T-cell (primary cell): Measurements from ENCODE around the gene ETNK2. TPM values are rescaled to one million over a fixed set of nuclear protein-coding genes. Genes with fewer than 3 reads are reported as not detected.
"Not testable (repeated sequence)": the region's sequence is repeated elsewhere in the genome, so short reads cannot be mapped to it uniquely, and the experiment has no call there.

ENCODE experiments used
- ATAC-seq, 4 experiments: fragments of 200-7000 bp in 3 of 4; fragments of 150-1000 bp in 1 of 4; cut with Tn5 transposase; replicated peaks in 1 of 4; 1 replicate in 3 of 4; 2 replicates in 1 of 4; pipeline ENCODE4 v1.10.0; 2021; ENCODE audit warnings: moderate library complexity in 3 of 4, mild to moderate bottlenecking in 2 of 4, moderate number of reproducible peaks in 1 of 4
- CTCF ChIA-PET, 2 donors: fragments of 300-600 bp; sonication (Branson Sonifier 250); formaldehyde crosslinking; loops; one replicate each; lab custom pipeline; 2022; ENCODE audit warnings: antibody characterized with exemption in 2 of 2; lab: Charles Lee
- POLR2A ChIA-PET, 2 donors: fragments of 300-600 bp; sonication (Branson Sonifier 250); formaldehyde crosslinking; loops; one replicate each; lab custom pipeline; 2022; ENCODE audit warnings: antibody characterized with exemption in 2 of 2; lab: Charles Lee
- DNase-seq, 35 experiments: peaks; one replicate each; pipeline versions ENCODE4 v3.0.0 to v3.0.0-alpha.2; 2013 to 2023
- H3K27ac ChIP-seq: one replicate; pipeline ENCODE4 v1.5.1; 2013; ENCODE audit warnings: low read length
- H3K27me3 ChIP-seq, 2 experiments: replicated peaks in 1 of 2; 1 replicate in 1 of 2; 2 replicates in 1 of 2; pipeline versions ENCODE4 v1.6.1 to v1.7.0; 2013; ENCODE audit warnings: low read length in 1 of 2, mixed read lengths in 1 of 2; ENCODE audit not compliant: control insufficient read depth in 2 of 2, insufficient read depth in 2 of 2; ENCODE audit errors: extremely low read depth in 1 of 2
- H3K36me3 ChIP-seq, 2 donors: 1 replicate in 1 of 2; 2 replicates in 1 of 2; pipeline versions ENCODE4 v1.6.1 to v1.7.0; 2013; ENCODE audit warnings: low read length in 1 of 2; ENCODE audit not compliant: control insufficient read depth in 2 of 2, insufficient read depth in 1 of 2; ENCODE audit errors: extremely low read depth in 1 of 2
- H3K4me1 ChIP-seq, 2 experiments: 1 replicate in 1 of 2; 2 replicates in 1 of 2; pipeline versions ENCODE4 v1.6.1 to v1.7.0; 2013; ENCODE audit warnings: low read length in 2 of 2, mixed read lengths in 1 of 2; ENCODE audit not compliant: insufficient read depth in 2 of 2, control insufficient read depth in 1 of 2; ENCODE audit errors: extremely low read depth in 1 of 2
- H3K4me3 ChIP-seq, 2 donors: 1 replicate in 1 of 2; 2 replicates in 1 of 2; pipeline versions ENCODE4 v1.5.1 to v1.7.0; 2013; ENCODE audit warnings: mild to moderate bottlenecking in 2 of 2, low read length in 1 of 2, moderate library complexity in 1 of 2; ENCODE audit not compliant: control insufficient read depth in 1 of 2; ENCODE audit errors: extremely low read depth in 1 of 2
- H3K9me3 ChIP-seq: 2 replicates; pipeline ENCODE4 v1.7.0; 2013
- H3K27ac Mint-ChIP-seq, 2 donors: one replicate each; pipeline ENCODE4 v1.8.0; 2020 to 2021; ENCODE audit warnings: mild to moderate bottlenecking in 2 of 2, mixed read lengths in 2 of 2
- H3K27me3 Mint-ChIP-seq, 2 donors: one replicate each; pipeline ENCODE4 v1.8.0; 2021 to 2022; ENCODE audit warnings: mixed read lengths in 2 of 2
- H3K36me3 Mint-ChIP-seq: one replicate; pipeline ENCODE4 v1.8.0; 2021; ENCODE audit warnings: mixed read lengths
- H3K4me1 Mint-ChIP-seq, 3 donors: one replicate each; pipeline ENCODE4 v1.8.0; 2020 to 2022; ENCODE audit warnings: mixed read lengths in 3 of 3, mild to moderate bottlenecking in 1 of 3
- H3K4me3 Mint-ChIP-seq, 3 donors: one replicate each; pipeline ENCODE4 v1.8.0; 2020 to 2022; ENCODE audit warnings: mild to moderate bottlenecking in 3 of 3, mixed read lengths in 3 of 3, moderate library complexity in 3 of 3
- H3K9me3 Mint-ChIP-seq, 3 donors: one replicate each; pipeline ENCODE4 v1.8.0; 2020 to 2022; ENCODE audit warnings: mixed read lengths in 3 of 3
- WGBS: methylation state at CpG from one replicate; pipeline ENCODE4 v1.1.5; 2013; ENCODE audit warnings: missing lambda C conversion rate; ENCODE audit not compliant: insufficient coverage; 5-methylcytosine and 5-hydroxymethylcytosine counted together
- total RNA-seq, 35 experiments: library from RNA in 6 of 35; stranded (reverse) in 6 of 35; fragments of 120-200 nt in 1 of 35; gene quantifications; one replicate each; pipeline versions ENCODE4 v1.2.1 to v1.2.4 and lab custom pipeline; 2013 to 2026

ETNK2 gene
- total RNA-seq, 5 donors from 2014 or later (not counting 1 experiment from before 2014, with no cell fraction given), result 3.4 to 11.1 (median 4.2) TPM

DNA sequence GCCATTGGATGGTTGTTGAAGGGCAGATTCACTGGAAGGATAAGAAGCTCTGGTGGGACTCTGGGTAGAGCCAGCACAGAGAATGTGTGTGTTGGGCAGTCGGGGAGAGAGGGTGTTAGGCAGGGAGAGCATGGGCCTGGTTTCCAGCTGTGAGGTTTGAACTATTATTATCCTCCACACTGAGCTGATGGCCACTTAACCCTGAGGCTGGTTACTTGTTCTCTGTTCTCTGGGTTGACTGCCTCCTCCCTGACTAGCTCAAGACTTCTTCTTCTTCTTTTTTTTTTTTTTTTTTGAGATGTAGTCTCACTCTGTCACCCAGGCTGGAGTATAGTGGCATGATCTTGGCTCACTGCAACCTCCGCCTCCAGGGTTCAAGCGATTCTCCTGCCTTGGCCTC lies 61.7 kb downstream of the ETNK2 start:
- H3K4me3 ChIP-seq, POLR2A ChIA-PET, H3K36me3 ChIP-seq, H3K9me3 ChIP-seq, H3K36me3 Mint-ChIP-seq, H3K27ac ChIP-seq, H3K9me3 Mint-ChIP-seq, ATAC-seq, H3K27me3 Mint-ChIP-seq, CTCF ChIA-PET, DNase-seq, H3K27me3 ChIP-seq, H3K4me3 Mint-ChIP-seq: not testable (repeated sequence)
- H3K4me1 ChIP-seq, result peaks cover 0 to 21% of the 10 kb centered on the region in 2 experiments
- no CpG with 5 or more reads among the region's 3 CpGs for WGBS
- Mint-ChIP-seq H3K4me1 (peaks cover 0 to 25% (median 4%) of the 10 kb centered on the region in 3 donors), H3K27ac (peak overlapping the region in 1 of 2 donors; percentile 32)

DNA sequence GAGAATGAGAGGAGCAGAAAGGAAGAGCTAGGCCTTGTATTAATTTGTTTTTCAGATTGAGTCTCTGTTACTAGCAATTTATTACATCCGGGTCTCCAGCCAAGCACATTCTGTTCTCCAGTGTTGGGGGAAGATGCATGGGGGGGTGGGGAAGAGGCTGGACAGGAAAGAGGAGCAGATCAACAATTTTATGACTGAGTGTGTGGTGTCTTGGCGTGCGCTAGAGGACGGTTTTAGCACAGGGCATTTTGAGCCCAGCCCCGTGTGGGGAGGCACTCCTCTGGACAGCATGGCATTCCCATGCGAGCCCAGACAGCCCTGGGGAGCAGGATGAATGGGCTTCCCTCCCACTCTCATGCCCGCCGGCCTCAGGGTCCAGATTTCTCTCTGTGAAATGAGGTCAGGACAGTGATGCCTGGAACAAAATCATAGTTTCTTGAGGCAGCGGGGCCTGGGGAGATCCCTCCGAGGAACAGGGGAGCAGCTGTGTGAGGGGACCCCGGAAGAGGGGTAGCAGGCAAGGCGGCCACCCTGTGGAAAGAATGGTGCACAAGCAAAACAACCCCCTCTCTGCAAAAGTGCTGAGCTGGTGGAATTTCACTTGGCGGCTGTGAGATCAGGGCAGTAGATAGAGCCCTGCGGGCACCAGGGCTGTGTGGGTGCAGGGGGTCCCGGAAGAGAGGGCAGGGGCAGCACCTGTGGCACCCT lies 62.6 kb downstream of the ETNK2 start:
- H3K4me3 ChIP-seq, result no peak overlapping the region
- H3K27ac Mint-ChIP-seq, result no peak overlapping the region
- ATAC-seq, result no peak
- H3K36me3 ChIP-seq, result no peaks in the 10 kb centered on the region
- peaks cover 0 to 3% of the 10 kb centered on the region in 2 experiments for H3K27me3 ChIP-seq
- 76% methylated on average over 9 of the region's 15 CpGs for WGBS
- H3K36me3 Mint-ChIP-seq, result no peaks in the 10 kb centered on the region
- H3K4me3 Mint-ChIP-seq, result no peak overlapping the region
- H3K4me1 Mint-ChIP-seq, result peaks cover 0 to 25% (median 4%) of the 10 kb centered on the region in 3 donors
- H3K27ac ChIP-seq, result no peak overlapping the region
- no peak for DNase-seq
- peaks cover 0 to 24% of the 10 kb centered on the region in 2 experiments for H3K4me1 ChIP-seq
- POLR2A ChIA-PET, result no interaction called here
- CTCF ChIA-PET, result no interaction called here
- no peaks in the 10 kb centered on the region for H3K9me3 ChIP-seq
- no peaks in the 10 kb centered on the region for H3K9me3 Mint-ChIP-seq
- H3K27me3 Mint-ChIP-seq, result peaks cover 0 to 2% of the 10 kb centered on the region in 2 donors

GRCh38 chr1:204088596-204088995 lies 63.2 kb downstream of the ETNK2 start:
- Histone ChIP-seq H3K4me1 (peaks cover 0 to 25% of the 10 kb centered on the region in 2 experiments), H3K9me3 (no peaks in the 10 kb centered on the region), H3K27ac (no peak overlapping the region), H3K36me3 (no peaks in the 10 kb centered on the region), H3K27me3 (peaks cover 0 to 3% of the 10 kb centered on the region in 2 experiments), H3K4me3 (no peak overlapping the region)
- Mint-ChIP-seq H3K9me3 (no peaks in the 10 kb centered on the region), H3K4me1 (peaks cover 0 to 24% (median 4%) of the 10 kb centered on the region in 3 donors), H3K27ac (no peak overlapping the region), H3K4me3 (no peak overlapping the region), H3K36me3 (no peaks in the 10 kb centered on the region), H3K27me3 (peaks cover 0 to 2% of the 10 kb centered on the region in 2 donors)
- CTCF ChIA-PET, result no interaction called here
- no peak for ATAC-seq
- POLR2A ChIA-PET, result no interaction called here
- WGBS, result 86% methylated on average over 3 of the region's 8 CpGs
- no peak for DNase-seq

DNA sequence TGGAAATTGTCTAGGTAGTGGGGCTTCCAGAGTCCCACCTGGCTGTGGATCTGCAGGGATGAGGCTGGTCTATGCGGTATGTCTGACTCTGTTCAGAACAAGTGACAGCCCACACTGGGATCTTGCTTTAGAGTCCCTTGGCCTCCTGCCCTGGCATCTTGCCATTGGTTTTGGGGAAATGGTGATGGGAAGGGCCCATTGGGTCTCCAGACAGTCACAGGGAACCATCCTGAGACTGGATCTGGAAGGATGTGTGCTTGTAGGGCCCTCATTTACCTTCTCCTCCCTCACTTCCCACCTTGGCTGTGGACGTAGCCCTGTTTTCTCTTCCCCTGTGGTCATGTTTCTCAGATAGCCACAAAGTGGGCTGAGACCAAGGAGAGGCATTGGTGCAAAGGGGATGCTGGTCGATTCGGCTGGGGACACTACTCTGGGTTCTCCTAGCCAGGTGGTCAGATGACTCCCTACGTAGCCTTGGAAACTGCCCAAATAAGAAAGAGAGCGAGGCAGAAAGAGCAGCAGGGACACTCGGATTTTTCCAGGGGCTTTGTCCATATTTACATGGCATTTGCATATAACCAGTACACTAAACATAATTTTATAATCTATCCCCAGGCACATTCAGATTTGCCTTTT lies 63.8 kb downstream of the ETNK2 start:
- Histone ChIP-seq H3K27me3 (peaks cover 0 to 3% of the 10 kb centered on the region in 2 experiments), H3K27ac (peak overlapping the region; percentile 24), H3K36me3 (no peaks in the 10 kb centered on the region), H3K9me3 (no peaks in the 10 kb centered on the region), H3K4me1 (peaks cover 0 to 20% of the 10 kb centered on the region in 2 experiments), H3K4me3 (no peak overlapping the region)
- Mint-ChIP-seq H3K4me3 (no peak overlapping the region), H3K4me1 (peaks cover 0 to 21% (median 4%) of the 10 kb centered on the region in 3 donors), H3K27me3 (peaks cover 0 to 4% of the 10 kb centered on the region in 2 donors), H3K36me3 (no peaks in the 10 kb centered on the region), H3K27ac (peak overlapping the region in 1 of 2 donors; percentile 3), H3K9me3 (no peaks in the 10 kb centered on the region)
- no peak for ATAC-seq
- 89% methylated on average over 4 of the region's 7 CpGs for WGBS
- no peak for DNase-seq
- CTCF ChIA-PET, result no interaction called here
- POLR2A ChIA-PET, result no interaction called here

DNA sequence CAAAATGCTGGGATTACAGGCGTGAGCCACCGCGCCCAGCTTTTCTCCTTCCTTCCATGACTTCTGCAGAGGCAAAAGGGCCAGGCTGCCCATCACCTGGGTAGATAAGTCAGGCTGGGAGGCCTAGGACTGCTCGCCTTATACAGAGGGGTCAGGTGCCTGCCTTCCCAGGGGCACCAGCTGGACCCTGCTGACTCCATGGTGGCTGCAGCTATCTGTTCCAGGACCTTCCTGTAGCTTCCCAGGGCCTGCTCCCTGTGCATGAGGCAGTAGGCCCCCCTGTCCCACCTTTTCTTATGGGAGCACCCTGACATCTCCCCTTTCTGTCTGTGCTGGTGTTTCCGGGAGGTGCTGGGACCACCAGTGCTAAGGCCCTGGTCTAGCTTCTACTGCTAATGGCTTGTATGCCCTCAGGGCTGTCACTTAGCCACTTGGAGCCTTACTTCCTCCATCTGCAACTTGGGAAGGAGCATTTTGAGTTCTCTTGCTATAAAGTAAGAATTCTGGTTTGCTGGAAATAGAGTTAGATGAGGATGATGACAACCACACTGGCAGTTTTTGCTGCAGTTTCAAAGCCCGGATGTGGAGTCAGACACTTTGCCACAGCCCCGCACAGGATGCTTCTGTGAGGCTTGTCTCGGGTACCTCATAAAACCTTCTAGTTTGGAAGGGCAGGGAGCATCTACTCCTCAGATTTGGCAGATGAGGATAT lies 64.5 kb downstream of the ETNK2 start:
- POLR2A ChIA-PET, result no interaction called here
- ATAC-seq (peak in 1 of 4 experiments; percentile 30), DNase-seq (no peak)
- H3K27me3 ChIP-seq, result peaks cover 0 to 5% of the 10 kb centered on the region in 2 experiments
- H3K27ac Mint-ChIP-seq, result peak overlapping the region in 1 of 2 donors; percentile 3
- H3K36me3 Mint-ChIP-seq, result no peaks in the 10 kb centered on the region
- peaks cover 0 to 4% of the 10 kb centered on the region in 2 donors for H3K27me3 Mint-ChIP-seq
- no peaks in the 10 kb centered on the region for H3K9me3 ChIP-seq
- H3K9me3 Mint-ChIP-seq, result no peaks in the 10 kb centered on the region
- CTCF ChIA-PET, result no interaction called here
- no peak overlapping the region for H3K4me3 ChIP-seq
- H3K27ac ChIP-seq, result peak overlapping the region; percentile 24
- no peak overlapping the region for H3K4me3 Mint-ChIP-seq
- H3K4me1 ChIP-seq, result peaks cover 0 to 19% of the 10 kb centered on the region in 2 experiments
- H3K36me3 ChIP-seq, result no peaks in the 10 kb centered on the region
- WGBS, result 77% methylated on average over 5 of the region's 8 CpGs
- peaks cover 0 to 15% (median 4%) of the 10 kb centered on the region in 3 donors for H3K4me1 Mint-ChIP-seq

DNA sequence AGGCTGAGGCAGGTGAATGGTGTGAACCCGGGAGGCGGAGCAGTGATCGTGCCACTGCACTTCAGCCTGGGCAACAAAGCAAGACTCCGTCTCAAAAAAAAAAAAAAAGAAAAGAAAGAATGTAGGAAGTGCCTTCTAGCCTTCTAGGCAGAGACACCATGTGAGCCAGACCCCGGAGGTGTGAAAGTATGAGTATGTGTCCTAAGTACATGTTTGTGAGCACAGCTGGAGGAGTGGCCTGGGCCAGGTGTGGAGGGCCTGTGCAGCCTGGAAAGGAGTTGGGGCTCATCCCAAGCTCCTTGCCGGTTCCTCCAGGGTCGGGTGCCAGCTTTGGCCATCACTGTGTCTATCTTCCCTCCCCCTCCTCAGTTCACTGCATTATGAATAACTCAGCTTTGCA lies 66.0 kb downstream of the ETNK2 start:
- Mint-ChIP-seq H3K27ac (no peak overlapping the region), H3K9me3 (no peaks in the 10 kb centered on the region), H3K4me3 (no peak overlapping the region), H3K27me3 (peaks cover 0 to 5% of the 10 kb centered on the region in 2 donors), H3K36me3 (no peaks in the 10 kb centered on the region), H3K4me1 (peaks cover 0 to 17% (median 4%) of the 10 kb centered on the region in 3 donors)
- DNase-seq (no peak), ATAC-seq (no peak)
- Histone ChIP-seq H3K27me3 (peaks cover 0 to 11% of the 10 kb centered on the region in 2 experiments), H3K9me3 (no peaks in the 10 kb centered on the region), H3K4me1 (peaks cover 0 to 19% of the 10 kb centered on the region in 2 experiments), H3K36me3 (no peaks in the 10 kb centered on the region), H3K4me3 (no peak overlapping the region), H3K27ac (no peak overlapping the region)
- 82% methylated on average over 4 of the region's 7 CpGs for whole genome bisulfite sequencing
- POLR2A ChIA-PET, result no interaction called here
- CTCF ChIA-PET, result interaction anchor here in 1 of 2 donors (0.6 kb wide), 1 partner anchor 27 kb away, joined by 4 read pairs; no protein-coding TSS in a partner anchor
